SK-N-SH (cell line): ENCODE measurements around the gene PLEKHA8. TPM values are rescaled to one million over a fixed set of nuclear protein-coding genes. Genes with fewer than 3 reads are reported as not detected.

Source experiments
- CTCF ChIA-PET: fragments of 300-600, 350-600 bp; formaldehyde crosslinking; extraction: SDS; loops from one replicate; lab custom pipeline; 2021; lab: Yijun Ruan, JAX
- POLR2A ChIA-PET: fragments of 350-600 bp; sonication (Branson Sonifier 250); formaldehyde crosslinking; extraction: SDS; loops from one replicate; lab custom pipeline; 2020; ENCODE audit warnings: antibody characterized with exemption, inconsistent platforms; lab: Yijun Ruan, JAX
- DNase-seq: peaks from one replicate; pipeline ENCODE4 v3.0.0; 2012
- H2AFZ ChIP-seq: fragments of 200-600 bp; sonication (generic); 2 replicates; pipeline ENCODE4 v1.8.1; 2016; ENCODE audit warnings: antibody characterized with exemption, mild to moderate bottlenecking, low read depth
- H3F3A ChIP-seq: fragments of 200-600 bp; sonication (generic); replicated peaks from 2 replicates; pipeline ENCODE3; 2016; ENCODE audit warnings: antibody characterized with exemption, mild to moderate bottlenecking; ENCODE audit not compliant: insufficient read depth
- H3K27ac ChIP-seq, 2 experiments: fragments of 200-500 bp in 1 of 2; fragments of 200-600 bp in 1 of 2; sonication (Bioruptor generic) in 1 of 2; sonication (generic), shearing (Covaris generic) in 1 of 2; 2 replicates each; pipeline versions ENCODE4 v1.5.1 to v1.6.1; 2014 to 2016; ENCODE audit warnings: low read depth in 2 of 2, inconsistent platforms in 1 of 2, low read length in 1 of 2, mild to moderate bottlenecking in 1 of 2, mixed read lengths in 1 of 2
- H3K27me3 ChIP-seq: fragments of 200-600 bp; sonication (generic), shearing (Covaris generic); 2 replicates; pipeline ENCODE4 v1.6.1; 2016; ENCODE audit warnings: mixed run types; ENCODE audit not compliant: insufficient read depth
- H3K36me3 ChIP-seq, 2 experiments: fragments of 200-500 bp in 1 of 2; fragments of 200-600 bp in 1 of 2; sonication (Bioruptor generic) in 1 of 2; sonication (generic) in 1 of 2; replicated peaks in 1 of 2; 2 replicates each; pipeline versions ENCODE3 to v1.5.1; 2014 to 2016; ENCODE audit warnings: low read length in 1 of 2, mild to moderate bottlenecking in 1 of 2; ENCODE audit not compliant: insufficient read depth in 2 of 2, control insufficient read depth in 1 of 2
- H3K4me1 ChIP-seq, 2 experiments: fragments of 200-500 bp in 1 of 2; fragments of 200-600 bp in 1 of 2; sonication (Bioruptor generic) in 1 of 2; sonication (generic), shearing (Covaris generic) in 1 of 2; 2 replicates each; pipeline versions ENCODE4 v1.5.1 to v1.6.1; 2014 to 2016; ENCODE audit warnings: low read depth in 1 of 2, low read length in 1 of 2, mixed run types in 1 of 2; ENCODE audit not compliant: insufficient read depth in 2 of 2, control insufficient read depth in 1 of 2
- H3K4me2 ChIP-seq: fragments of 200-600 bp; sonication (generic), shearing (Covaris generic); 2 replicates; pipeline ENCODE4 v1.6.1; 2017; ENCODE audit warnings: mixed run types
- H3K4me3 ChIP-seq, 2 experiments: fragments of 200-500 bp in 1 of 2; fragments of 200-600 bp in 1 of 2; sonication (Bioruptor generic) in 1 of 2; sonication (generic), shearing (Covaris generic) in 1 of 2; 2 replicates each; pipeline versions ENCODE4 v1.5.1 to v1.8.1; 2014 to 2016; ENCODE audit warnings: low read depth in 2 of 2, inconsistent platforms in 1 of 2, low read length in 1 of 2, mild to moderate bottlenecking in 1 of 2, mixed read lengths in 1 of 2, moderate library complexity in 1 of 2
- H3K79me2 ChIP-seq: fragments of 200-600 bp; sonication (generic); 2 replicates; pipeline ENCODE4 v1.8.1; 2017; ENCODE audit warnings: mild to moderate bottlenecking; ENCODE audit not compliant: insufficient read depth
- H3K9ac ChIP-seq: fragments of 200-600 bp; sonication (generic); 2 replicates; pipeline ENCODE4 v1.6.1; 2017; ENCODE audit warnings: mixed run types
- H3K9me2 ChIP-seq: fragments of 200-600 bp; sonication (generic); 2 replicates; pipeline ENCODE4 v1.6.1; 2017; ENCODE audit warnings: mixed run types
- H3K9me3 ChIP-seq: fragments of 200-600 bp; sonication (generic); 2 replicates; pipeline ENCODE4 v1.6.1; 2017; ENCODE audit warnings: mixed run types, mild to moderate bottlenecking, moderate library complexity
- H4K20me1 ChIP-seq: fragments of 200-600 bp; sonication (generic); 2 replicates; pipeline ENCODE4 v1.6.1; 2017; ENCODE audit warnings: mild to moderate bottlenecking, mixed run types; ENCODE audit not compliant: insufficient read depth
- CTCF ChIP-seq: fragments of 200-600 bp; sonication (generic); IDR thresholded peaks from 2 replicates; pipeline ENCODE4 v1.6.1; 2017; ENCODE audit warnings: antibody characterized with exemption, mild to moderate bottlenecking, moderate library complexity
- GABPA ChIP-seq: IDR thresholded peaks from 2 replicates; pipeline ENCODE4 v1.4.0; 2012; ENCODE audit warnings: low read depth, mild to moderate bottlenecking
- PBX3 ChIP-seq: IDR thresholded peaks from 2 replicates; pipeline ENCODE4; 2012
- POLR2AphosphoS5 ChIP-seq: IDR thresholded peaks from 2 replicates; pipeline ENCODE4 v1.6.1; 2012; ENCODE audit warnings: low read depth, low read length
- RAD21 ChIP-seq: IDR thresholded peaks from 2 replicates; pipeline ENCODE4 v1.6.1; 2012; ENCODE audit warnings: mild to moderate bottlenecking, low read length
- RXRA ChIP-seq: IDR thresholded peaks from 2 replicates; pipeline ENCODE4 v1.4.0; 2012; ENCODE audit warnings: low read depth, mild to moderate bottlenecking, borderline replicate concordance
- SMC3 ChIP-seq: IDR thresholded peaks from 2 replicates; pipeline ENCODE4 v1.6.1; 2012; ENCODE audit warnings: low read depth, low read length, improper control_type of control experiment
- TCF12 ChIP-seq: IDR thresholded peaks from 2 replicates; pipeline ENCODE4 v1.4.0; 2012
- YY1 ChIP-seq: IDR thresholded peaks from 2 replicates; pipeline ENCODE4 v1.4.0; 2012; ENCODE audit warnings: low read depth, mild to moderate bottlenecking
- WGBS: methylation state at CpG from one replicate; pipeline ENCODE4 v1.1.6; 2017; ENCODE audit warnings: low lambda C conversion rate; 5-methylcytosine and 5-hydroxymethylcytosine counted together
- polyA plus RNA-seq, 3 experiments: library from polyadenylated mRNA; depleted of rRNA; stranded (reverse); fragments of >200 nt; gene quantifications; 2 replicates each; pipeline ENCODE4 v1.2.3, GENCODE V29; 2012

The PLEKHA8 gene
- polyA plus RNA-seq, 1 of the 3 experiments (the other 2 are of a cell fraction), result 4.9 TPM

GRCh38 chr7:30074422-30075030, 46.3 kb downstream of the PLEKHA8 start:
- WGBS, result 67% methylated on average over 1 of the region's 1 CpG
- DNase-seq, result peak; percentile 32
- no peaks in the 10 kb centered on the region; the same call in 1 of the 2 replicates for H4K20me1 ChIP-seq
- H3K36me3 ChIP-seq, result peaks cover 17 to 68% of the 10 kb centered on the region in 2 experiments
- TF ChIP-seq POLR2AphosphoS5 (no peak), SMC3 (peak; percentile 48), CTCF (peak; percentile 75), RAD21 (peak; percentile 64)
- no peak overlapping the region for H2AFZ ChIP-seq
- no peaks in the 10 kb centered on the region for H3K27me3 ChIP-seq
- H3K9ac ChIP-seq, result no peak overlapping the region
- no peaks in the 10 kb centered on the region for H3K4me1 ChIP-seq
- ChIA-PET CTCF (interaction anchor here (0.7 to 13.9 kb wide), 17 partner anchors 9 to 479 kb away, joined by 3 to 155 read pairs (median 4); partner anchors contain the start of gene MTURN), POLR2A (no interaction called here)
- no peak overlapping the region for H3K4me3 ChIP-seq
- no peaks in the 10 kb centered on the region for H3F3A ChIP-seq
- H3K9me2 ChIP-seq, result no peaks in the 10 kb centered on the region
- H3K9me3 ChIP-seq, result no peaks in the 10 kb centered on the region
- no peaks in the 10 kb centered on the region for H3K79me2 ChIP-seq
- no peak overlapping the region for H3K27ac ChIP-seq
- H3K4me2 ChIP-seq, result no peak overlapping the region

GRCh38 chr7:30076411-30076810, 48.2 kb downstream of the PLEKHA8 start:
- H3K9ac ChIP-seq, result no peak overlapping the region
- peaks cover 17 to 70% of the 10 kb centered on the region in 2 experiments for H3K36me3 ChIP-seq
- H3K4me2 ChIP-seq, result no peak overlapping the region
- no peak for DNase-seq
- no peak overlapping the region for H2AFZ ChIP-seq
- no peaks in the 10 kb centered on the region; the same call in 1 of the 2 replicates for H4K20me1 ChIP-seq
- no peaks in the 10 kb centered on the region for H3K79me2 ChIP-seq
- H3K27ac ChIP-seq, result no peak overlapping the region
- no peaks in the 10 kb centered on the region for H3F3A ChIP-seq
- no peak overlapping the region for H3K4me3 ChIP-seq
- no peak for TF ChIP-seq TCF12
- TF ChIP-seq RAD21, result no peak
- TF ChIP-seq PBX3, result no peak
- TF ChIP-seq GABPA, result no peak
- no peak for TF ChIP-seq YY1
- TF ChIP-seq RXRA, result no peak
- no peaks in the 10 kb centered on the region for H3K9me2 ChIP-seq
- 93% methylated on average over 1 of the region's 1 CpG for WGBS
- no peaks in the 10 kb centered on the region for H3K27me3 ChIP-seq
- ChIA-PET CTCF (interaction anchor here (13.9 kb wide), 1 partner anchor 14 kb away, joined by 155 read pairs; no protein-coding TSS in a partner anchor), POLR2A (no interaction called here)
- no peaks in the 10 kb centered on the region for H3K9me3 ChIP-seq
- H3K4me1 ChIP-seq, result no peaks in the 10 kb centered on the region
